DND-41 (cell line): ENCODE data around the gene TFAP2B.

Experiments used
- ATAC-seq: fragments of 200-7000 bp; cut with Tn5 transposase; 3 replicates; pipeline ENCODE4 v1.9.1; 2021; ENCODE audit warnings: low read depth; ENCODE audit not compliant: insufficient read depth
- DNase-seq: peaks from one replicate; pipeline ENCODE4 v3.0.0-alpha.2; 2020
- H2AFZ ChIP-seq: 2 replicates; pipeline ENCODE4 v1.6.0; 2012; ENCODE audit warnings: low read depth, low read length
- H3K27ac ChIP-seq: 2 replicates; pipeline ENCODE4 v1.5.1; 2012; ENCODE audit warnings: low read length, inconsistent platforms
- H3K27me3 ChIP-seq: fragments of 200-600 bp; sonication (generic); 2 replicates; pipeline ENCODE4 v1.6.0; 2012; ENCODE audit warnings: low read length, mild to moderate bottlenecking, inconsistent platforms; ENCODE audit not compliant: insufficient read depth, poor library complexity
- H3K36me3 ChIP-seq: 2 replicates; pipeline ENCODE4 v1.5.1; 2012; ENCODE audit warnings: low read length, inconsistent platforms; ENCODE audit not compliant: insufficient read depth
- H3K4me1 ChIP-seq: 2 replicates; pipeline ENCODE4 v1.5.1; 2012; ENCODE audit warnings: mild to moderate bottlenecking, low read length; ENCODE audit not compliant: insufficient read depth
- H3K4me2 ChIP-seq: 2 replicates; pipeline ENCODE4 v1.6.0; 2012; ENCODE audit warnings: mild to moderate bottlenecking, moderate library complexity, low read length, inconsistent platforms; ENCODE audit not compliant: insufficient read depth
- H3K4me3 ChIP-seq, 2 experiments: fragments of 200-600 bp in 1 of 2; shearing (Covaris generic) in 1 of 2; 2 replicates each; pipeline ENCODE4 v1.5.1; 2012 to 2016; ENCODE audit warnings: inconsistent platforms in 2 of 2, low read length in 2 of 2, mild to moderate bottlenecking in 2 of 2, low read depth in 1 of 2, moderate library complexity in 1 of 2
- H3K79me2 ChIP-seq: 2 replicates; pipeline ENCODE4 v1.6.0; 2012; ENCODE audit warnings: low read length, inconsistent platforms; ENCODE audit not compliant: insufficient read depth
- H3K9ac ChIP-seq: 2 replicates; pipeline ENCODE4 v1.6.0; 2012; ENCODE audit warnings: low read depth, mild to moderate bottlenecking, inconsistent platforms, low read length, moderate library complexity
- H3K9me3 ChIP-seq: 2 replicates; pipeline ENCODE4 v1.5.1; 2012; ENCODE audit warnings: low read length, moderate library complexity, mild to moderate bottlenecking, inconsistent platforms; ENCODE audit not compliant: insufficient read depth, severe bottlenecking
- H4K20me1 ChIP-seq: 2 replicates; pipeline ENCODE4 v1.6.0; 2012; ENCODE audit warnings: low read length; ENCODE audit not compliant: insufficient read depth
- CTCF ChIP-seq: IDR thresholded peaks from 2 replicates; pipeline ENCODE4 v1.5.1; 2012; ENCODE audit warnings: borderline replicate concordance, low read length, moderate library complexity, mild to moderate bottlenecking; ENCODE audit not compliant: poor library complexity, severe bottlenecking; ENCODE audit errors: extremely low read depth
- EZH2 ChIP-seq: IDR thresholded peaks from 3 replicates; pipeline ENCODE4 v1.6.1; 2012; ENCODE audit warnings: borderline replicate concordance, low read depth, mild to moderate bottlenecking, moderate library complexity, low read length, inconsistent platforms; ENCODE audit not compliant: severe bottlenecking

TFAP2B gene

GRCh38 chr6:50820869-50821264 is 2.2 kb downstream of the TFAP2B start:
- H3K9me3 ChIP-seq = no peaks in the 10 kb centered on the region
- no peak overlapping the region for H3K27ac ChIP-seq
- H3K4me3 ChIP-seq = no peak overlapping the region
- TF ChIP-seq EZH2 = no peak
- TF ChIP-seq CTCF = no peak
- H3K27me3 ChIP-seq = peaks cover 5% of the 10 kb centered on the region
- no peaks in the 10 kb centered on the region for H4K20me1 ChIP-seq
- DNase-seq (no peak), ATAC-seq (no peak)
- no peak overlapping the region for H2AFZ ChIP-seq
- no peaks in the 10 kb centered on the region for H3K36me3 ChIP-seq
- H3K79me2 ChIP-seq = no peaks in the 10 kb centered on the region
- H3K4me1 ChIP-seq = peaks cover under 1% of the 10 kb centered on the region
- H3K9ac ChIP-seq = no peak overlapping the region
- no peak overlapping the region for H3K4me2 ChIP-seq

- Histone ChIP-seq H3K79me2 (no peaks in the 10 kb centered on the region), H3K27ac (no peak overlapping the region), H3K4me2 (no peak overlapping the region), H3K36me3 (no peaks in the 10 kb centered on the region), H3K4me1 (no peaks in the 10 kb centered on the region), H3K9me3 (no peaks in the 10 kb centered on the region), H2AFZ (no peak overlapping the region), H3K4me3 (no peak overlapping the region), H3K27me3 (peaks cover 5% of the 10 kb centered on the region), H4K20me1 (no peaks in the 10 kb centered on the region), H3K9ac (no peak overlapping the region)
- no peak for TF ChIP-seq EZH2
- TF ChIP-seq CTCF = no peak
- DNase-seq (no peak), ATAC-seq (no peak)
Observed at GRCh38 chr6:50821441-50822077, 2.9 kb downstream of the TFAP2B start.

GRCh38 chr6:50822078-50822476 is 3.4 kb downstream of the TFAP2B start:
- no peaks in the 10 kb centered on the region for H4K20me1 ChIP-seq
- H3K27me3 ChIP-seq = peaks cover 5% of the 10 kb centered on the region
- DNase-seq = no peak
- H3K4me3 ChIP-seq = no peak overlapping the region
- no peaks in the 10 kb centered on the region for H3K4me1 ChIP-seq
- H2AFZ ChIP-seq = no peak overlapping the region
- TF ChIP-seq CTCF (no peak), EZH2 (no peak)
- no peaks in the 10 kb centered on the region for H3K79me2 ChIP-seq
- H3K36me3 ChIP-seq = no peaks in the 10 kb centered on the region
- no peak overlapping the region for H3K9ac ChIP-seq
- H3K27ac ChIP-seq = no peak overlapping the region
- no peaks in the 10 kb centered on the region for H3K9me3 ChIP-seq
- no peak for ATAC-seq
- H3K4me2 ChIP-seq = no peak overlapping the region
